Endothelial cell (in vitro differentiated cells): ENCODE results near the gene NTSR1. TPM values are rescaled to one million over a fixed set of nuclear protein-coding genes. Genes with fewer than 3 reads are reported as not detected.

Source experiments
- DNase-seq: peaks from one replicate; pipeline ENCODE4 v3.0.0; 2021; ENCODE audit warnings: low spot score
- H3K27ac Mint-ChIP-seq: one replicate; pipeline ENCODE4 v1.8.0; 2021; ENCODE audit warnings: mixed read lengths, inconsistent platforms; ENCODE audit not compliant: unreplicated experiment
- H3K27me3 Mint-ChIP-seq: one replicate; pipeline ENCODE4 v1.8.0; 2021; ENCODE audit warnings: mild to moderate bottlenecking, moderate library complexity, mixed read lengths, inconsistent platforms; ENCODE audit not compliant: unreplicated experiment
- H3K36me3 Mint-ChIP-seq: one replicate; pipeline ENCODE4 v1.8.0; 2021; ENCODE audit warnings: mild to moderate bottlenecking, low read depth, mixed read lengths, inconsistent platforms; ENCODE audit not compliant: unreplicated experiment
- H3K4me1 Mint-ChIP-seq: one replicate; pipeline ENCODE4 v1.8.0; 2021; ENCODE audit warnings: mild to moderate bottlenecking, mixed read lengths, inconsistent platforms; ENCODE audit not compliant: unreplicated experiment
- H3K4me3 Mint-ChIP-seq: one replicate; pipeline ENCODE4 v1.8.0; 2021; ENCODE audit warnings: mild to moderate bottlenecking, mixed read lengths, inconsistent platforms; ENCODE audit not compliant: unreplicated experiment
- H3K9me3 Mint-ChIP-seq: one replicate; pipeline ENCODE4 v1.8.0; 2021; ENCODE audit warnings: mixed read lengths, inconsistent platforms; ENCODE audit not compliant: unreplicated experiment
- total RNA-seq: library from RNA; stranded (reverse); fragmentation: NEBNext Ultra II Directional; extraction: Animal tissue kit (Norgen Biotek cat#: 25700); gene quantifications from one replicate; pipeline ENCODE4 v1.2.1, GENCODE V29; 2021; ENCODE audit not compliant: unreplicated experiment
- TF ChIP-seq, protein P1 (sequence below): fragments of 200-600 bp; sonication (generic); IDR thresholded peaks from one replicate; pipeline ENCODE4 v1.5.0; 2021; ENCODE audit warnings: antibody characterized with exemption; ENCODE audit not compliant: unreplicated experiment

NTSR1 gene
- total RNA-seq, 1 donor from 2014 or later, result not detected

DNA sequence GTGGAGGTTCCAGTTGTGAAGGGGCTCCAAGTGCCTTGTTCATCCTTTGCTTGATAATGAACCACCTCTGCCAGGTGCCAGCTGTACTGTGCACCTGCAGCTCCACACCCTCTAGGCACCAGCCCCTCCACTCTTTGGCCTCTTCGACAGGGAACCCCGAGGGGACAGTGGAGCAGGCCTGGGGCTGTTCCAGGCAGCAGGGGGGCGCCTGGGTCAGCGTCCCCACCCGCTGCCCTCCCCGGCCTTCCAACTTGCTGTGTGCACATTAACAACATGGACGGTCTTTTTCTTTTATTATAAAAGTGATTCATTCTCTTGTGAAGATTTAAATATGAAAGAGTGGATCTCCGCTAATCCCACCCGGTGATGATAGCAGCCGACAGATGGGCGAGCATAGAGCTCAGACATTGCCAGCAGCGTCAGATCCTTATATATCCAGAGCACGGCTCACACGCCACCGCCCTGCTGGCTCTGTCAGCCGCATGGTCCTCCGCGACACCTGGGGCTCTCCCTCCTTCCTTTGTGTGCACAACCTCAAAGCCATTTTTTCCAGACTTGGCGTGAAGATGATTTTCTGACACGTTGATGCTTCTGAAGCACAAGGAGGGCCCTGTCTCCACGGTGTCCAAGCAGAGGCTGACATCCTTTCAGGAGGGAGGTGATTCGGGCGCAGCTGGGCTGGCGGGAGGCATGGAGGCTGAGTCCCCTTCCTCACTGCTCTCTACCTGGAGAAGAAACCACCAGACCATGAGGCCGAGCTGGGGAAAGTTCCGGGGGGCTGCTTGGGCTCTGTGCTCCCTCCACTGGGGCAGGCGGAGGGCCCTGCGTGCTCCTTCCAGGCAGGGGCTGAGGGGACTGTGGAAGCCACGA is 65.4 kb downstream of the NTSR1 start:
- H3K27ac Mint-ChIP-seq, result no peak overlapping the region
- no peaks in the 10 kb centered on the region for H3K9me3 Mint-ChIP-seq

DNA sequence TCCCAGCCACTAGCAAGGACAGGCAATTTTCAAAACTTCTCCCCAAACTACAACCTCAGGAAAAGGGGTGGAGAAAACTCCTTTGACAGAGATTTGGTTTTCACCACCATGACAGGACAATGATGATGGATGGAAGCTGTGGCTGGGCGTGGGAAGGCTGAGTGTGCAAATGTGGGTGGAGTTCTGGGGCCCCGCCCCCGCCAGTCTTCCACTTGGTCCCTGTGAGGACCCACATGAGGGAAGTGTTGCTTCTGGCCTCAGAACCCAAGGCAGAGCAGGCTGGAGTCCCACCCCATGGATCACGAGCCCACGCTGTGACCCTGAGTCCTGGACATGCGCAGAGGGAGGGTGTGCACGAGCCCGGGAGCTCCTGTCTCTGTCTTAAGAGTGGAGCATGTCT is 66.1 kb downstream of the NTSR1 start:
- peaks cover 6% of the 10 kb centered on the region for H3K36me3 Mint-ChIP-seq
- H3K4me1 Mint-ChIP-seq, result peaks cover 4% of the 10 kb centered on the region
- DNase-seq, result no peak
- no peaks in the 10 kb centered on the region for H3K9me3 Mint-ChIP-seq
- H3K27ac Mint-ChIP-seq, result no peak overlapping the region
- H3K4me3 Mint-ChIP-seq, result no peak overlapping the region
- H3K27me3 Mint-ChIP-seq, result peaks cover 9% of the 10 kb centered on the region
- TF ChIP-seq, protein P1, sequence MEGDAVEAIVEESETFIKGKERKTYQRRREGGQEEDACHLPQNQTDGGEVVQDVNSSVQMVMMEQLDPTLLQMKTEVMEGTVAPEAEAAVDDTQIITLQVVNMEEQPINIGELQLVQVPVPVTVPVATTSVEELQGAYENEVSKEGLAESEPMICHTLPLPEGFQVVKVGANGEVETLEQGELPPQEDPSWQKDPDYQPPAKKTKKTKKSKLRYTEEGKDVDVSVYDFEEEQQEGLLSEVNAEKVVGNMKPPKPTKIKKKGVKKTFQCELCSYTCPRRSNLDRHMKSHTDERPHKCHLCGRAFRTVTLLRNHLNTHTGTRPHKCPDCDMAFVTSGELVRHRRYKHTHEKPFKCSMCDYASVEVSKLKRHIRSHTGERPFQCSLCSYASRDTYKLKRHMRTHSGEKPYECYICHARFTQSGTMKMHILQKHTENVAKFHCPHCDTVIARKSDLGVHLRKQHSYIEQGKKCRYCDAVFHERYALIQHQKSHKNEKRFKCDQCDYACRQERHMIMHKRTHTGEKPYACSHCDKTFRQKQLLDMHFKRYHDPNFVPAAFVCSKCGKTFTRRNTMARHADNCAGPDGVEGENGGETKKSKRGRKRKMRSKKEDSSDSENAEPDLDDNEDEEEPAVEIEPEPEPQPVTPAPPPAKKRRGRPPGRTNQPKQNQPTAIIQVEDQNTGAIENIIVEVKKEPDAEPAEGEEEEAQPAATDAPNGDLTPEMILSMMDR, result no peak

More for the DNA sequence above, 65.4 kb downstream of the NTSR1 start:
- TF ChIP-seq, protein P1, result no peak
- H3K27me3 Mint-ChIP-seq, result peaks cover 12% of the 10 kb centered on the region
- peaks cover 6% of the 10 kb centered on the region for H3K36me3 Mint-ChIP-seq
- peaks cover 4% of the 10 kb centered on the region for H3K4me1 Mint-ChIP-seq
- H3K4me3 Mint-ChIP-seq, result no peak overlapping the region
- no peak for DNase-seq

DNA sequence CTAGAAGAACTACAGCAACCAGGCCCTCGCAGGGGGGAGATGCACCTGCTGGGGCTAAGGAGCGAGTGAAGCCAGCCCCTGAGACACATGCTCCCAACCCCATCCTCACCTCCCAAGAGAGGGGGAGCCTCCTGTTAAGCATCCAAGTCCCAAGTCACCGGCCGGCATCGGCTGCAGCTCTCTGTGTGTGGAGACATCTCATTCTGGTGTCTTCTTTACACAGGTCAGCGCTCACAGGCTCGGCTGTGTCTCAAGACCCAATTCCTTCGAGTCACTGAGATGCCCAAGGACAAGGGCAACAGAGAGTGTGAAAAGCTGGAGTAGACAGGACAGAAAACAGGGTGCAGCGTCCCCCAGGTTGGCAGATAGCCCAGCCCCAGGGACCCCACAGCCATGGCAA is 66.6 kb downstream of the NTSR1 start:
- Mint-ChIP-seq H3K9me3 (no peaks in the 10 kb centered on the region), H3K4me3 (no peak overlapping the region), H3K36me3 (peaks cover 6% of the 10 kb centered on the region), H3K4me1 (peaks cover 4% of the 10 kb centered on the region), H3K27ac (no peak overlapping the region), H3K27me3 (peaks cover 9% of the 10 kb centered on the region)
- no peak for DNase-seq
- TF ChIP-seq, protein P1, result no peak

DNA sequence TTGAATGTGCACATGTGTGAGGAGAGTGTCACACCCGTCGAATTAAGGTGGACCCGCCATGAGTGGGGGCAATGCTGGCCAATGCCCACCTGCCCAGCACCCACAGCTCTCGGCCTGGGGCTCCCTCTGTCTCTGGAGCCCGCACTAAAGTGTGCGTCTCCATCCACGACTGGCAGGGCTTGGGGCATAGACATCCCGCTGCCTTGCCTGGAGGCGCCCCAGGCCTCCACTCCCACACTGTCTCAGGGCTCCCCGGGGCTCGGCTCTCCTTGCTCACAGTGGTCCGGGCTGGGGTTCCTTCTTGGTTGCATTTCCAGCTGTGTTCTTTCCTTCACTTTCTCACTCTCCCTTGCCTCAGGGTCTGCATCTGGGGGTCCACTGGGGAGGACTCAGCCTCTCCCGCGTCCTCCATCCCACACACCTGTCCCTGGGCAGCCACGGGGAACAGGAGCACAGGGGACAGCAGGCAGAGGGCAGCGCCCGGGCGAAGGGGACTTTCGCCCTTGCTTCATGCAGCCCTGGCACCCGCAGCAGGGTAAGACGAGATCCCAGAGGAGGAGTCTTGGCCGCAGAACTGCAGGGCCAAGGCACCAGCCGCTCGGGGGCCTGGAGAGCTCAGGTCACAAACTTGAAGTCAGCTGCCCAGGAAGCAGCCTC is 67.5 kb downstream of the NTSR1 start:
- H3K4me3 Mint-ChIP-seq, result no peak overlapping the region

More for the DNA sequence above, 67.5 kb downstream of the NTSR1 start:
- TF ChIP-seq, protein P1, result no peak
- Mint-ChIP-seq H3K36me3 (peaks cover 6% of the 10 kb centered on the region), H3K4me1 (peaks cover 4% of the 10 kb centered on the region), H3K27ac (no peak overlapping the region), H3K9me3 (no peaks in the 10 kb centered on the region), H3K27me3 (peaks cover 9% of the 10 kb centered on the region)
- DNase-seq, result no peak
